SK-N-DZ (cell line): ENCODE data around the gene CDYL.
"Not testable (repeated sequence)": the region's sequence is repeated elsewhere in the genome, so short reads cannot be mapped to it uniquely, and the experiment has no call there.

Experiments
- DNase-seq: peaks from one replicate; pipeline ENCODE4 v3.0.0-alpha.2; 2015; ENCODE audit warnings: low spot score

CDYL gene

DNA sequence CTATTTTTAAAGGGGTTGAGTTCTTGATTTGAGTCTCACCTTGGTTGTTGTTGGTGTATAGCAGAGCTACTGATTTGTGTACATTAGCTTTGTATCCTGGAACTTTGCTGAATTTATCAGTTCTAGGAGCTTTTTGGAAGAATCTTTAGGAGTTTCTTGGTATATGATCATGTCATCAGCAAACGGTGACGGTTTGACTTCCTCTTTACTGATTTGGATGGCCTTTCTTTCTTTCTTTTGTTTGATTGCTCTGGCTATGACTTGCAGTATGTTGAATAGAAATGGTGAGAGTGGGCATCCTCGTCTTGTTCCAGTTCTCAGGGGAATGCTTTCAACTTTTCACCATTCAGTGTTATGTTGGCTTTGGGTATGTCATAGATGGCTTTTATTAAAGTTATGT lies 64.0 kb downstream of the CDYL start:
- no peak for DNase-seq

DNA sequence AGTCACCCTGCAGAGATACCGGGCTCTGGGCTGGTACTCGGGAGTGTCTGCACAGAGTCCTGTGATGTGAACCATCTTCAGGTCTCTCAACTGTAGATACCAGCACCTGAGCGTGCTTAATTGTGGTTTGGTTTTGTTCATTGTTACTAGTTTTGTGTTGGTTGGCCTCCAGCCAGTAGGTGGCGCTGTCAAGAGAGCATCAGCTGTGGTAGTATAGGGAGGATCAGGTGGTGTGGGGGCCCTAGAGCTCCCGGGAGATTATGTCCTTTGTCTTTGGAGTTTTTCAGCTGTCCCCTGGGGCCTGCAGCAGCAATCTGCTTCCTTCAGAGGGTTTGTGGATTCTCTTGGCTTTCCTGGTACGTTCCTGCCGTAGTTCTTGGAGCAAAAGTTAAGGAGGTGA lies 67.9 kb downstream of the CDYL start:
- DNase-seq, result no peak

DNA sequence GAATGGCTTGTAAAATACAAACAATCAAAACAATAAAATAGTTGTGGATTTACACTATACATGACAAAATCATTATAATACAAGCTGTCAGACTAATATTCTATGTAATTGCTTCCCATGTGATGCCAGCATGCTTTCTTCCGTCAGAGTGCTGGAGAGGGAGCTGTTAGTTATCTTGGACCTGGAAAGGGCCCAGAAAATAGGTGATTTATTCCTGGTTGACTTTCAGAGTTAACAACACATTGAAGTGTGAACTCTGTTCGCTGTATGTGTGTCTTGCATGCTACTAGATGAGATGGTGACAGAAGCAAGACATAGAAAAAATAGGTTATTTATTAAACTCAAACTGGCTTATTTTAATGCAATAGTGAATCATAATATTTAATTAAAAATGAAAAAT lies 70.2 kb downstream of the CDYL start:
- no peak for DNase-seq

DNA sequence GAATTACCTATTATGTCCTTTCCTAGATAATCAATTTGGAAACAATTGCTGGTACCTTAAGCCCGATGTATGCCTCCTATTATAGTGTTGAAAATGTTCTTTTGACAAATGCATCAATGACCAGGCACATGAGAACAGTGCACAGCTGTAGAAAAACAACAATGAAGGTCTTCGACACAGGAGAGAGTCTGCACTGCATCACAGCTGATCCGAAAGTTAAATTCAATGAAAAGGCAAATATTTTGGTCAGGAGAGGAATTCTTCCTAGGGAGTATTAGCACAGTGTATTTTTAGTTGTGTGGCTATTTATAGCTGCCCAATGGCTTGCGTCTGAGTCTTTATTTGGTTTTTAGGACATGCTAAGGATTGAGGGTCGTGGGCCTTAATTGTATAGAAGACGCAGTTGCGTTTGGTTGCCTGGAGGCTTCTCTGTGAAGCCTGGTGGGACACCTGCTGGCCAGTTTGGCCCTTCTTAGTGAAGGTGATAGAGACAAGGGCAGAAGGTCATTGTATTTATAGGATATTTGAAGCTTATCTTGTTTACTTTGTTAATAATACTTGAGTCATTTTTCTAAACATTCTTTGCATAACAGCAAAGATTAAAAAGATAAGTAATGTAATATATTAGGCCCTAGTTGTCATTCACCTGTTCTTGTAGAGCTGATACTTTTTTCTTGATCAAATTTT lies 72.3 kb downstream of the CDYL start:
- peak; percentile 42 for DNase-seq

DNA sequence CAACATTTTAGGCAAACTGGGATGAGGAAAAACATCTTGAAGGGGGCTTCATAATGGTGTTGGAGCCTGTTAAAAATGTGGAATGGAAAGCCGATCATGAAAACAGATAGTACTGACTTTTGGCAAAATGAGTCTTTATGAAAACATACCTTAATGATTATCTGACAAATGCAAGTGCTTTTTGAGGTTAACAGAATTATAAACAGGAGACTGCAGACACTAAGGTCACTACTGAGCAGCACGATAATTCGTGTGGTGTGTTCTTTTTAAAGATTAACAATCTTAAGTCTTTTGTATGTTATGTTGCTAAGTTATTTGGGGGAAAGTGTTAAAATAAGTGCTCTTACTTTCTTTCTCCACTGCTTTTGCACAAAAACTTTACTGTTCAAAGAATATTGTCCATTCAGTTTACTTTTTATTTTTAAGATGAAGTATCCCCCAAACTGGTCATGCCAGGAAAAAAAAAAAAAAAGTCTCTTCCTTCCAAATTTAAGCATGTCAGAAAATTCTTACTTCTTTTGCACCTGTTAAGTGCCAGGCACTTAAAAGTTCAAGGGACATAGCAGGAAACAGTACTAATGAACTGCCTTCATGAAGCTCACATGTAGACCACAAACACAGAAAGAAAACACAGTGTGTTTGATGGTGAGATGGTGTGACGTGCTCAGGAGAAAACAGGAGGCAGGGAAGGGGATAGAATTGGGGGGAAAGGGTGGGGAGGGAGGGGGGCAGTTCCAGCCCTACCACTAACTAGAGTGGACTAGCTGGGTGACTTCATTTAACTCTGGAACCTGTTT lies 73.2 kb downstream of the CDYL start:
- DNase-seq, result no peak

DNA sequence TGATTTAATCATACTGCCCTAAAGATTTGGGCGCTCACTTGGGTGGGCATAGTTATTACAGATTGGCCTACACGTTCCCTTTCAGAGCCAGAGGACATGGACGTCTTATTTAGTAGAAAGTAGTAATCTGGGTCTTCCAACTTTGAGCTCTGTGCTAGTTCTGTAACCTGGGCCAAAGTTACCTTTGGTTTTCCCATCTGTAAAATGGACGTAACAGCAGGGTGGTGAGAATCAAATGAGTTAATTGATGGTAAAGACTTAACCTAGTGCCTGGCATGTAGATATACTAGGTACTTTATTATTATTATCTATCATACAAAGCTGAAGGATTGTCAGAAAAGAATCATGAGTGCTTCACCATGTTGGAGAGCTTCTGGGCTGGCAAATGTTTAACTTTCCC lies 74.8 kb downstream of the CDYL start:
- no peak for DNase-seq

DNA sequence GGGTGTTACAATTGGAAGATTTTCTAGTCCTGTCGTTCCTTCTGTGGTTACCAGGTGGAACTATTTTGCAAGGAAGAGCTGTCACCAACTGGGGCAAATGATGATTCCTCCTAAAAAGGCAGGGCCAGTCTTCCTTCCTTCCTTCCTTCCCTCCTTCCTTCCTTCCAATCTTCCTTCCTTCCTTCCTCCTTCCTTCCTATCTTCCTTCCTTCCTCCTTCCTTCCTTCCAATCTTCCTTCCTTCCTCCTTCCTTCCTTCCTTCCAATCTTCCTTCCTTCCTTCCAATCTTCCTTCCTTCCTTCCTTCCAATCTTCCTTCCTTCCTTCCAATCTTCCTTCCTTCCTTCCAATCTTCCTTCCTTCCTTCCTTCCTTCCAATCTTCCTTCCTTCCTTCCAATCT lies 76.0 kb downstream of the CDYL start:
- not testable (repeated sequence) for DNase-seq

DNA sequence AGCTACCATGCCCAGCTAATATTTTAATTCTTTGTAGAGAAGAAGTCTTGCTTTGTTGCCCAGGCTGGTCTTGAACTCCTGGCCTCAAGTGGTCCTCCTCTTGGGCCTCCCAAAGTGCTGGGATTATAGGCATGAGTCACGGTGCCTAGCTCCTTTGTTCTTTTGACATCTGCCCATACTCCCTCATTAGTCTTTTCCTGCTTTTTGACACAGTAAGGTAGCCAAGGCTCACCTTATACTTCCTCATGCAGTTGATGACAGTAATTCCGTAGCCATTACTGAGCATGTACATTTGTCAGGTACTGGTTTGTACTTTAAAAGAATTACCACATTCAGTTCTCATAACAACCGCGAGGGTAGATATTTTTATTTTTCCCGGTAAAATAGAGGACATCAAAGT lies 76.7 kb downstream of the CDYL start:
- DNase-seq, result no peak

DNA sequence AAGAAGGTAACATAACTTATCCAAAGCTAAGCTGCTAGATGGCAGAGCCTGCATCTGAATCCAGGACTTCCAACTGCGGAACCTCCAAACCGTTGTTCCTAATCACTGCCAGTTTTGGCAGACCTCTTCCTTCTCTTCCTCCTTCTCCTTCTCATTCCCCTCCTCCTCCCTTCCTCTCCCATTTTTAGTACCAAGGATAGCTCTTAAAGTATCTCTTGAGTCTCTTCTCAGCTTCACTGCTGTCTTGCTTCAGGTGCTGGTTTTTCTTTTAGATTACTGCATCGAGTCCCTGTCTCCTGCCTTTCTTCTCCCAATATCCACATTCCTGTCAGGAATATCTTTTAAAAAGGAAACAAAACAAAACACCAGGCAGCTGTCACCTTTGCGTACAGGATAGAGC lies 77.1 kb downstream of the CDYL start:
- no peak for DNase-seq

DNA sequence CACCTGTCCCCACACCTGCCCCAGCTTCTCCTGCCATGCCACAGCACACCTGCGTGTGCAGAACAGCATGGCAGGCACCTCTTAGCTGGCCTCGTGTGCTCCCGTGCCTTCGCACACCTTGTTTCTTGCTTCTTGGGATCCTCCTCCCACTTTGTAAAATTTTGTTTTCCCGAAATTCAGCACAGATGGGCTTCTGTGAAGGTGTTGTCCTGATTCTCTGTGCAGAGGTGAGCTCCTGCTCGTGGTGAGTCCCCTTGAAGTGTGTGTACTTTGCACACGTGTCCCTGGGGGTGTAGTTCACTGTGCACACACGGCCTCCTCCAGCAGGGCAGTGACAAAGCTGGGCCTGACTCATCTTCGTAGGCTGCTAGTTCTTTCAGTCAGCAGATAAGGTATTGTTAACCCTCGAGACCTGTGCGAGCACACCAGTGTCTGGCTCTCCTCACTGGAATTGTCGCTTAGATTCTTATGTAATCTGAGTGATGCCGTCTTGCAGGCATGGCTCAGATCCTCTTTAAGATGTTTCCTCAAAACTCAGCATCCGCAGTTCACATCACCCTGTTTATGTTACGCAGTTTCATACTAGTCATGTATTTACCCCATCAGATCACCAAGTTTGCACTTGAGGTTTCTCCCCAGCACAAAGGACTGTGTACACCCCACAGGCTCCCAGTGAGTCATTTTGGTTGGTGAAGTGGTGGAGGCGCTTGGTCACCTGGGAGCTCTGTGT lies 77.7 kb downstream of the CDYL start:
- DNase-seq, result no peak

DNA sequence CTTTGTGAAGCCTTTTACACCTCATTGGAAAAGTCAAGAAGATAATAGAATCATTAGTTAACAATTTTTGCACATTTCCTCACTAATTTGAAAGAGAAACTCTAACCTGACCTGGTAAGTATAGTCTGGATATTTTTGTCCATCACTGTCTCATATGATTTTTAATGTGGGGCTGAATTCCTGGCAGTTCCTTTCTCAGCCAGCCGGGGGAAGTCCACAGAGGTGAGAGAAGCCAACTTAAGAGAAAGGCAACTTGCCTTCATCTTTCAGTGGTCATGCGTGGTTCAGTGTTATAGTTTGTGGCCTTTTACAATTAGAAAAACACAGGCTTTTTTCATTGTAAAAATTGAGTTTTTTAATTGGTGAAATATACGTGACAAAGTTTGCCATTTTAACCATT lies 80.6 kb downstream of the CDYL start:
- no peak for DNase-seq

DNA sequence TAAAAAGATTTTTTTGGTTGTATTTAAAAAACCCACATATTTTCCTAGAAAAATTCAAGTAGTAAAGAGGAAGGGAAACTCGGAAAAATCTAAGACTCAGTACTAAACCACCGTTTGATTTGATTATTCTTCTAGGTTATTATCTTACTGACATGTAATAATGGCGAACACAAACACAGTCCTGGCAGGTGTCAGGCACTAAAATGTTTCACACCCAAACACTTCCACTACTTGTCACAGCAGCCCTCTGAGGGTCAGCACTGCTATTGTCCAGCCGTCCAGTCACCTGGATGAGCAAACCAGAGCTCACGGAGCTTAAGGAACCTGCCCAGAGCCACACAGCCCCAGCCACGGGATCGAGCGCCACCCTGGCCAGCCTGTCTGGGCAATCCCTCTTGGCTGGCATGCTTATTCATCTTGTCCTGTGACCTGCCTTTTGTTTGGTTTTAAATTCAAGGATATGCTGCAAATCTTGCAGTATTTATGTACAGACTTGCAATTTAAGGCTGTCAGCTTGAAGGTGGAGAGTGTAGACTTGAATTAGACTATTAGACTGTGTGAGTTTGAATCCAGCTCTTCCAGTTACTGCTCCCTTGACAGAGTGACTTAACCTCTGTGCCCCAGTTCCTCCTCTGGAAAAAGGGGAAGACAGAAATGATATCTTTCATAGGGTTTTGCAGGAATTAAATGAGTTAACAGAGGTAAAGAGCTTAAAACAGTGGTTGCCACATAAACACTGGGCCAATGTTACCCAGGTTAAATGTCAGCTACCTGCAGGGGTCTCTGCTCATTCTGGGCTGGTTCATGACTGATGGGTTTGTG lies 82.2 kb downstream of the CDYL start:
- no peak for DNase-seq

DNA sequence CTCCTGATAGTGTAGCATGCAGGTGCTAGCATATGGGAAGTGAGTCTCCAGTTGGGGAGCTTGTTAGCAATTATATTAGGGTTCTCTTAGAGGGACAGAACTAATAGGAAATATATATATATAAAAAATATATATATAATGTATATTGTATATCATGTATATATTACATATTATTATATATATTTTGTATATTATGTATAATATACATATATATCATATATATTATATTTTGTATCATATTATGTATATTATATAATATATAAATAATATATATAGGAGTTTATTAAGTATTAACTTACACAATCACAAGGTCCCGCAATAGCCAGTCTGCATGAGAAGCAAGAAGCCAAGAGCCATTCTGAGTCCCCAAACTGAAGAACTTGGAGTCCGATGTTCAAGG lies 84.2 kb downstream of the CDYL start:
- DNase-seq, result no peak

DNA sequence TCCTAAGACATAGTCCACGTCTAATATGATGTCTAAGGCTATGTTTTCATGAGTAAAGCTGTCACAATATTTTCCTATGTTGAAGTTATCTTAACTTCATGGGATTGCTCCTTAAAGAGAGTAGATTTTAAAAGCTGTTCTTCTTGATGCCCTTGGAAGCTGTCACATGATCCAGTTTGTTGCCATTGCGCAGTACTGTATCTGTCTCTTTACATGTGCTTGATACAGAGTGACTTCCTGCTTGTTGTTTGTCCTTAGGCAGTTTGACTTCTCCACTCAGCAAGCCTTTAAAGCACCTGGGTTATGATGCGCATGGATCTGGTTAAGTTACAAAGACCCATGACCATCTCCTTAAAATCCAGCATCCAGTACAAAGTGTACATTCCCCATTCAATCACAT lies 85.4 kb downstream of the CDYL start:
- no peak for DNase-seq

DNA sequence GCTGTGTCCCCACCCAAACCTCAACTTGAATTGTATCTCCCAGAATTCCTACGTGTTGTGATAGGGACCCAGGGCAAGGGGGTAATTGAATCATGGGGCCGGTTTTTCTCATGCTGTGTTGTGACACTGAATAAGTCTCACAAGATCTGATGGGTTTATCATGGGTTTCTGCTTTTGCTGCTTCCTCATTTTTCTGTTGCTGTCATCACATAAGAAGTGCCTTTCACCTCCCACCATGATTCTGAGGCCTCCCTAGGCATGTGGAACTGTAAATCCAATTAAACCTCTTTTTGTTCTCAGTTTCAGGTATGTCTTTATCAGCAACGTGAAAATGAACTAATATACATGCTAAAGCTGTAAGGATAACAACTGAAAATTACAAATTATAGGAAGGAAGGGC lies 88.3 kb downstream of the CDYL start:
- no peak for DNase-seq

DNA sequence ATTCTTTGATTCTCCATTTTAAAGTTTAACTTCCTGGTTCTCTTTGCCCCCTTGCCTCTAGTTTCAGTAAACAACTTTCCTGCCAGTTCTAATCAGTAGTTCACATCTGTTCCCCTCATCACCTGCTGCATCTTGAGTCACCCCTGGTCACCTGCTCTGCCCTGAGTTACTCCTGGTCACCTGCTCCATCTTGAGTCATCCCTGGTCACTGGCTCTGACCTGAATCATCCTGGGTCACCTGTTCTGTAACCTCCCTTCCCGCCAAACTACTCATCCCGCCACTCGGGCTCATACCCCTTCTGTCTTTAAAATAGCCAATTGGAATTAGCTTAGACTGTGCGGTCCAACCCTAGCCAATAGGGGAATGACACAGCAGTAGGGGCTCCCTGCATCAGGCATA lies 88.8 kb downstream of the CDYL start:
- not testable (repeated sequence) for DNase-seq

DNA sequence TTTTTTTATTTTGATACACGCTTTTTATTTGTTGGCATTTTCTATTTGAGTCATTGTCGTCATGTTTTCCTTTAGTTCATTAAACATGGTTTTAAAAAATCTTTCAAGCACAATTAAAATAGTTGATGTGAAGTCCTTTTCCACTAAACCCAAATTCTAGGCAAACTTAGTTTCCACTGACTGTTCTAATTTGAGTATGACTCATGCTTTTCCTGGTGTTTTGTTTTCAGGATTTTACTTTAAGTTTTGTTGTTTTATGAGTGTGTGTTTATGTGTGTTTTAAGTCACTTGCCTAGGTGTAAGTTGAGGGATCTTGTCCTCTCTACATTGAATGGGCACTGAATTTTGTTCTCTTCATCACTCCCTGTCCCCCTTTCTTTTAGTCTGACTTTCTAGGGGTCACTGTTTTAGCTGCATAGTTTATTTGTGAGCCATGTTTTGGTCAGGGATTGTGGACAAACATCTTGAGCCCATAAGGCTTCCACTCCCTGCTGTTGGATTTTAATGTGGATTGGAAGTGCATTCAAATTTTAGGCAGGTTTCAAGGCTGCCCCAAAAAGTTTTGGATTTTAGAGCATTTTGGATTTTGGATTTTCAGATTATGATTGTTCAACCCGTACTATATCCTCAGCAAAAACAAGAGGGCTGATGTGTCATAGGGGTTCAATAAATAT lies 94.8 kb downstream of the CDYL start:
- no peak for DNase-seq

DNA sequence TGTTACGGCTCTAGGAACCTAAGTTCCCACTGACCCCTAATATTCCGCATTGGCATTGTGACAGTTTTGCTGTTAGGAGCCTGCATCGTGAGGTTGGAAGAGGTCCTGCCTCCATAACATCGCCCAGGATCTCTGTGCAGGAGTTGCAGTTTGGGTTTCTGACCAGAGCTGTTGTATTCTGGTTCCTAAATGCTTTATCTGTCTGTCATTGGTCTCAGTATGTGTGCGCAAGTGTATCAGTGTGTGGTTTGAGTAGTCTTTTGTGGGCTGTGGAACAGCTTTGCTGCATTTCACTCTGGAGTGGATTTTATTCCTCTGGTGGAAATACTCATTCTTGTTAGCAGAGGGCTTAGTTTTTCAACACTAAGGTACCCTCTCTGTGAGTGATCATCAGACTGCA lies 95.6 kb downstream of the CDYL start:
- no peak for DNase-seq

DNA sequence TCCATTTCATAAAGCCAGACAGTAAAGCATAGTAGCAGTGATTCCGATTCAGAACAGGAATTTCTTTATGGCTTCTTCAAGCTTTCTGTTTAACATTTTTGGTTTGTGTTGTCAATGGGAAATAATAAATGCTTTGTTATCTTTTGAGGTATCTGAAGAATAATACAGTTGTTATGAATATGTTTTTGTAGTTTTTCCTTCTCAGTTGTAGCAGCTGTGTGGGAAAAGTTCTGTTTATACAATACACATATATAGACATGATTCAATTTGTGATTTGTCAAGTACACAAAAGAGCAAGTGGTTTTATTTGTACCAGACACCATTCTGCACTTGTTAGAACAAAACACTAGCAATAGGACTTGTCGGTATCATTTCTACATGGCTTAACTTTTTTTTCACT lies 96.6 kb downstream of the CDYL start:
- no peak for DNase-seq

DNA sequence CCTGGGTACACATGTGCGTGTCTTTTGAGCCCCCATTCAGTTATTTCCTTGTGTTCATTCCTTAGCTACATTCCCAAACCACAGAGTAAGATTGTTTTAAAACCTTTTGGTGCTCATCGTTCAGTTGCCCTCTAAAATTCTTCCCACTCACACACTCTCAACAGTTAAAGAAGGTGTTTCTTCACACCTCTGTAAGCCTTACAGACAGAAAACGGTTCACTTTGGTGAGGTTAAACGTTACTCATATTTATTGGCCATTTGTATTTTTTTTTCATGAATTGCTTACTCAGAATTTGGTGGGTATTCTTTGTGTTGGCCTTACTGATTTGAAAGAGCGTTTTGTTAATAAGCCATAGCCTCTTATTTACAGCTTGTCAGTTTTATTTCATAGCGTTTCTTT lies 97.7 kb downstream of the CDYL start:
- no peak for DNase-seq

DNA sequence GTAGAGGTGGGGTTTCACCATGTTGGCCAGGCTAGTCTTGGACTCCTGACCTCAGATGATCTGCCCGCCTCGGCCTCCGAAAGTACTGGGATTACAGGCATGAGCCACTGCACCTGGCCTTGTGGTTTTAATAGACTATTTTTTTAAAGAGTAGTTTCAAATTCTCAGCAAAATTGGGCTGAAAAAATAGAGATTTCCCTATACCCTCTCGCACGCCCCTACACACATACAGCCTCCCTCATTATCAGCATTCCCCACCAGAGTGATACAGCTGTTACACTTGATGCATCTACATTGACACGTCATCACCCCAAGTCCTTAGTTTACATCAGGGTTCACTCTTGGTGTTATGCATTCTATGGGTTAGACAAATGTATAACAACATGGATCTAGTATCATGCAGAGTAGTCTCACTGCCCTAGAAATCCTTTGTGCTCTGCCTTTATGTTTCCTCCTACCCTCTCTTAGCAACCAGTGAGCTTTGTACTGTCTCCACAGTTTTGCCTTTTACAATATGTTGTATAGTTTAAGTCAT lies 103.6 kb downstream of the CDYL start:
- no peak for DNase-seq
